Activated CD4-positive, CD25-positive, alpha-beta regulatory T cell treated with anti-CD3 and anti-CD28 coated beads, Interleukin-2, amount 50 U/mL, for 24 hours (primary cell): ENCODE measurements around the gene SMARCC1.
"Not testable (repeated sequence)": the region's sequence is repeated elsewhere in the genome, so short reads cannot be mapped to it uniquely, and the experiment has no call there.

Experiments
- ATAC-seq, 2 donors: fragments of 150-1000 bp; cut with Tn5 transposase; one replicate each; pipeline ENCODE4 v1.10.0; 2021; ENCODE audit warnings: mild to moderate bottlenecking in 1 of 2, moderate library complexity in 1 of 2

SMARCC1 gene

DNA sequence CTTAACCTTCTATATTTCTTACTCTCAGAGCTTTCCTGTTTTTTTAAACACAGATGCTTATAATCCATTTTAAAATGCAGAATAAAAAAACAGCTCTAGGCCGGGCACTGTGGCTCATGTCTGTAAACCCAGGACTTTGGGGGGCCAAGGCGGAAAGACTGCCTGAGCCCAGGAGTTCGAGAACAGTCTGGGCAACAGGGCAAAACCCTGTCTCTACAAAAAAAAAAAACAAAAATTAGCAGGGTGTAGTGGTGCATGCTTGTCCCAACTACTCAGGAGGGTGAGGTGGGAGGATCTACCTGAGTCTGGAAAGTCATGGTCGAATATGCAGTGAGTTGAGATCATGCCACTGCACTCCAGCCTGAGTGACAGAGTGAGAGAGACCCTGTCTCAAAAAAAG, 15.5 kb downstream of the SMARCC1 start:
- no peak for ATAC-seq

DNA sequence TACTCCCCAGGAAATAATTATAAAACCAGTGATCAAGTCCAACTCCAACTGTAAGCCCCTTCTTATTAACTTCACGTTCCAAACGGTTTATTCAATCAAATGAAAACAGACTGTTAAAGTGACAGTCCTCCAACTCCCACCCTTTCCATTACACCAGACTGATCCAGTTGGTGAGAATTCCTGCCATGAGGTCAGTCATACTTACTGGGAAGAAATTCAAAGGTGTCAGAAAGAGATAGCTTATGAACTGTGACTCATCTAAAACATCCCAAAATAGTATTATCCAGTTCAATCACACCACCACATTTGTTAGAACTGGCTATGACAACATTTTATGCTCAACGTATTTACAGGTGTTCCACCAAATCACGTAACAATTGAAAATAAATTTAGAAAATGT, 19.5 kb downstream of the SMARCC1 start:
- ATAC-seq = no peak

DNA sequence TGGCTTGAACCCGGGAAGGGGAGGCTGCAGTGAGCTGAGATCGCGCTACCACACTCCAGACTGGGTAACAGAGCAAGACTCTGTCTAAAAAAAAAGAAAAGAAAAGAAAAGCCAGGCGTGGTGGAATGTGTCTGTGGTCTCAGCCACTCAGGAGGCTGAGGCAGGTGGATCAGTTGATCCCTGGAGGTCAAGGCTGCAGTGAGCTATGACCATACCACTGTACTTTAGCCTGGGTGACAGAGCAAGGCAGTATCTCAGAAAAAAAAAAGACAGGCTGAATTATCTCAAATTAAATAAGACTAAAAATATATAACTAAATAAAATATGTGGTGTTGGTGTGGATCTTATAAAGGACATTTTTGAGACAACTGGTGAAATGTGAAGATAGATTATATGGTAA, 20.6 kb downstream of the SMARCC1 start:
- ATAC-seq = no peak

DNA sequence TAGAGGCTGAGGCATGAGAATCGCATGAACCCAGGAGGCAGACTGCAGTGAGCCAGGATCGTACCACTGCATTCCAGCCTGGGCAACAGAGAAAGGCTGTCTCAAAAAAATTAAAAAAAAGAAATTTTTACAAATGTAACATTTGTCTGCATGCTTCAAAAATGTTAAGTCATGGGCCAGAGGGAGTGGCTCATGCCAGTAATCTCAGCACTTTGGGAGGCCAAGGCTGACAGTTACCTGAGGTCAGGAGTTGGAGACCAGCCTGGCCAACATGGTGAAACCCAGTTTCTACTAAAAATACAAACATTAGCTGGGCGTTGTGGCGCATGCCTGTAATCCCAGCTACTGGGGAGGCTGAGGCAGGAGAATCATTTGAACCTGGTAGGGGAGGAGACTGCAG, 21.5 kb downstream of the SMARCC1 start:
- not testable (repeated sequence) for ATAC-seq

DNA sequence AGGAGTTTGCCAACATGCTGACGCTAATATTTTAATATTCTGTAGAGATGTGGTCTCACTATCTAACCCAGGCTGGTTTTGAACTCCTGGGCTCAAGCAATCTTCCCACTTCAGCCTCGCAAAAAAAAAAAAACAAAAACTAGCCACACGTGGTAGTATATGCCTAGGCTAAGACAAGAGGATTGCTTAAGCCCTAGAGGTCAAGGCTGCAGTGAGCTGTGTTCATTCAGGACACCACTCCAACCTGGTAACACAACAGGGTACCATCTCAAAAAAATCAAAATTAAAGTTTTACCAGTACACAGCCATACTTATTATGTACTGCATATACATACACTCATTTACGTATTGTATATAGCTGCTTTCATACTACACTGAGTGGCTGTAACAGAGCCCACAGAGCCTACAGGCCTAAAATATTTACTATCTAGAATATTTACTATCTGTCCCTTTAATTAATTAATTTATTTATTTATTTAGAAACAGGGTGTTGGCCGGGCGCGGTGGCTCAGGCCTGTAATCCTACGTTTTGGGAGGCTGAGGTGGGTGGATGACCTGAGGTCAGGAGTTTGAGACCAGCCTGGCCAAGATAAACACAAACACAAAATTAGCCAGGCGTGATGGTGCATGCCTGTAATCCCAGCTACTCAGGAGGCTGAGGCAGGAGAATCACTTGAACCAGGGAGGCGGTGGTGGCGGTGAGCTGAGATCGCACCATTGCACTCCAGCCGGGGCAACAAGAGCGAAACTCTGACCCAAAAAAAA, 23.2 kb downstream of the SMARCC1 start:
- no peak for ATAC-seq

DNA sequence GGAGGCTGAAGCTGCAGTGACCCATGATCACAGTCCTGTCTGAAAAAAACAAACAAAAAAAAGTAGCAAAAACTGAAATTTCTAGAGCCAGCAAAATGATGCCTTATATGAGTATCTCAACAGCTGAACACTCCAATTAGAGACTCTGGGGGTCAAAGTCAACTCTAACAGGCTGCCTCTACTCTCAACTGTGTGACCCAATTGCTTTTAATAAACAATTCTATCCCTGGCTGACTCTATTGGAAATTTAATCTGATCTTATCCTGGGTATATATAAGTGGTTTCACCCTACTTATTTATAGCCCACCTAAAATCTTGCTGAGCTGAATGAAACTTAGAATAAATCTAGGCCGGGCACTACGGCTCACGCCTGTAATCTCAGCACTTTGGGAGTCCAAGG, 29.0 kb downstream of the SMARCC1 start:
- no peak for ATAC-seq

DNA sequence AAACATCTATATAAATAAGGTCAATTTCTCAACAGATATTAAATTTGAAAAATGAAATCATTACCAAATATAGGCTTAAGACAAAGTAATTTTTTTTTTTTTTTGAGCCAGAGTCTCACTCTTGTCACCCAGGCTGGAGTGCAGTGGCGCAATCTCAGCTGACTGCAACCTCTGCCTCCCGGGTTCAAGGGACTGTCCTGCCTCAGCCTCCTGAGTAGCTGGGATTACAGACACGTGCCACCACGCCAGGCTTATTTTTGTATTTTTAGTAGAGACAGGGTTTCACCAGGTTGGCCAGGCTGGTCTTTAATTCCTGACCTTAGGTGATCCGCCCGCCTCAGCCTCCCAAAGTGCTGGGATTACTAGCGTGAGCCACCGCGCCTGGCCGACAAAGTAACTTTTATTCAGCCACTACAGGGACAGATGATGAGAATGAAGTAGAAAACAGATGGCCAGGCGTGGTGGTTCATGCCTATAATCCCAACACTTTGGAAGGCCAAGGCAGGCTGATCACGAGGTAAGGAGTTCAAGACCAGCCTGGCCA, 30.8 kb downstream of the SMARCC1 start:
- ATAC-seq = not testable (repeated sequence)

DNA sequence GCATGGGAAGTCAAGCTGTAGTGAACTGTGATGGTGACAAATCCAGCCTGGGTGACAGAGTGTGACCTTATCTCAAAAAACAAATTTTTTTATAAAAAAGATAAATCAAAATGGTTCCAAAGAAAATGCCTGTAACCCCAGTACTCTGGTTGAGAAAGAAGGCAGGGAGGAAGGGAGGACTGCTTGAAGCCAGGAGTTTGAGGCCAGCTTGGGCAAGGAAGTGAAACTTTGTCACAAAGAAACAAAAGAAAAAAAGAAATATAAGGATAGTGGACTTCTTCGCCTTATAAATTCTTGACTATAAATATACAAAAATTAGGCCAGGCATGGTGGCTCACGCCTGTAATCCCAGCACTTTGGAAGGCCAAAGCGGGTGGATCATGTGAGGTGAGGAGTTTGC, 34.1 kb downstream of the SMARCC1 start:
- ATAC-seq = no peak

DNA sequence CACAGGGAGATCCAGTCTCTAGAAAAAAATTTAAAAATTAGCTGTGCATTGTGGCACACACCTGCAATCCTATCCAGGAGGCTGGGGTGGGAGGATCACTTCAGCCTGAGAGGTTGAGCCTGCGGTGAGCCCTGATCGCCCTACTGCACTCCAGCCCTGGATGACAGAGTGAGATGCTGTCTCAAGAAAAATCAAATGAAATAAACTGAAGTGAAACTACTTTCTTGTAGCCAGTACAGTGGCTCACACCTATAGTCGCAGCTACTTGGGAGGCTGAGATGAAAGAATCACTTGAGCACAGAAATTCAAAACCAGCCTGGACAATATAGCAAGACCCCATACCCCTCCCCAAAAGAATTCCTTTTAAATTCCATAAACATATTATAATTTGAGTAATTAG, 35.4 kb downstream of the SMARCC1 start:
- ATAC-seq = no peak

DNA sequence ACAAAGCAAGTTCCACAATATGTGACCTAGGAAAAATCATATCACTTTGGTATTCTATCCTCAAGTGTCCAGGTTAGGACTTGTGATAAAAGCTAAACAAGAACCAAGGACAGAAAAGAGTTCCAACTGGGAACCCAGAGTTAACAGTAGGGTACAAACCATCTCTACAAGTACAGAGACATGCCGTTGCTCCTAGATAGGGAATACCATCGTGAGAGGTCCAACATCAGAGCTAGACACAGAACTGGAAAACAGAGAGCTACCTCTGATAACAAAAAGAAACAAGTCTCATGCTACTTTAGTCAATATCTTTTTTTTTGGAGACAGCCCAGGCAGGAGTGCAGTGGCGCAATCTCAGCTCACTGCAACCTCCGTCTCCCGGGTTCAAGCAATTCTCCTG, 37.8 kb downstream of the SMARCC1 start:
- ATAC-seq = no peak

DNA sequence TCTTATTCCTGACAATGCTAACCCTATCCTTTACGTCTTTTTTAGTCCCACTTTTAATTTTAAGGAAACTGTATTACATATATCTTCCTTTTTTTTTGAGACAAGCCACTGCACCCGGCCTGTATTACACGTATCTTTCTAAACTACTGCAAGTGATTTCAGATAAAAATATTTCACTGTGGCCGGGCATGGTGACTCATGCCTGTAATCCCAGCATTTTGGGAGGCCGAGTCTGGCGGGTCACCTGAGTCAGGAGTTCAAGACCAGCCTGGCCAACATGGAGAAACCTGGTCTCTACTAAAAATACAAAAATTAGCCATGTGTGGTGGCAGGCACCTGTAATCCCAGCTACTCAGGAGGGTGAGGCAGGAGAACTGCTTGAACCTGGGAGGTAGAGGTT, 38.3 kb downstream of the SMARCC1 start:
- ATAC-seq = not testable (repeated sequence)

DNA sequence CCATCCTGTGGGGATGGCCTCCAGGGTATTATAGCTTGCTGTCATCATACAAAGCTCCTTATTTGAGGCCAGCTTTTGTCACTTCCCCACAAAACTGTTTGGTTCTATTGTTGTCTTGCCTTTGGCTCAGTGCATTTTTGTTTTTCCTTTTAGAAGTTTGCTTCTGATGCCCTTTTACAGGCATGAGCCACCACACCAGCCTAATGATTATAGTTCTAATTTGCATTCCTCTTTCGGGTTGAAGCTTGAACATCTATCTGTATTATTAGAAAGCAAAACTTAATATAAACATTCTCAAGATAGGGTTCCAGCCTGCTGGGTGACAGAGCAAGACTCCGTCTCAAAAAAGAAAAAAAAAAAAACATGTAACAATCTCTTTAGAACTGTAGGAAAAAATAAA, 39.8 kb downstream of the SMARCC1 start:
- ATAC-seq = no peak

DNA sequence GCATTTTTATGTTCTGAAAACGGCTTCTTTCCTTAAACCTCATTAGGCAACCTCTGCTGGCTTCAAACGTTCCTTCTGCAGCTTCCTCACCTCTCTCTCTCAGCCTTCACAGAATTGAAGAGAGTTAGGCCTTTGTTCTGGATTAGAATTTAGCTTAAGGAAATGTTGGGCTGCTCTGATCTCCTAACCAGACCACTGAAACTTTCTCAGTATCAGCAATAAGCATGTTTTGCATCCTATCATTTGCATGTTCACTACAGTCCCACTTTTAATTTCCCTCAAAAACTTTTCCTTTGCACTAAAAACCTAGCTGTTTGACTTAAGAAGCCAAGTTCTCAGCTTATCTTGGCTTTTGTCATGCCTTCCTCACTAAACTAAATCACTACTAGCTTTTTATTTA, 49.5 kb downstream of the SMARCC1 start:
- no peak for ATAC-seq

DNA sequence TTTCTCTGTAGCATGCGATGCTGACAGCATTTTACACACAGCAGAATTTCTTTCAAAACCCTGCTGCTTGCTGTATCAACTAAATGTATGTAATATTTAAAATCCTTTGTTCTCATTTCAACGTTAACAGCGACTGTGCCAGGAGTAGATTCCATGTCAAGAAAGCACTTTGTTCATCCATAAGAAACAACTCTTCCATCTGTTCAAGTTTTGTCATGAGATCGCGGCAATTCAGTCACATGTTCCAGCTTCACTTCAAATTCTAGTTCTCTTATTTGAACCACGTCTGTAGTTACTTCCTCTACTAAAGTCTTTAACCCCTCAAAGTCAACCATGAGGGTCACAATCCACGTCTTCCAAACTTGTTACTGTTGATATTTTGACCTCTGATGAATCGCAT, 50.6 kb downstream of the SMARCC1 start:
- ATAC-seq = no peak

DNA sequence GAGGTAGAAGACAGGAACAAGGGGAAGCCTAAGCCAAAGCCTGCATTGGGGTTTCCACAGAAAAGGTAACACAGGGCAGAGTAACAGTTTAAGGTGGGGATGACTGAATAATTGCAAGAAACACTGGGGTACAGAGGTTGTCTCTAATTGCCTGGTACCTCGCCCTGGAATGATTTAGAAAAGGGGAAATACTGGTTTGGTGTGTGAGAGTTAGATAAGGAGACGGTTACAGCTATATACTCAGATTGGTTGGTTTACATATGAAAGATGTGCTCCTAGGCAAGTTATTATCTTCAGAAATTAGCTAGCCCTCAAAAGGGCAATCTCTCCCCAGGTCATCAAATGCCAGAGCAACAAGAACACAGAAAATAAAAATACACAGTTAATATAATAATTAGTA, 58.8 kb downstream of the SMARCC1 start:
- ATAC-seq = no peak

DNA sequence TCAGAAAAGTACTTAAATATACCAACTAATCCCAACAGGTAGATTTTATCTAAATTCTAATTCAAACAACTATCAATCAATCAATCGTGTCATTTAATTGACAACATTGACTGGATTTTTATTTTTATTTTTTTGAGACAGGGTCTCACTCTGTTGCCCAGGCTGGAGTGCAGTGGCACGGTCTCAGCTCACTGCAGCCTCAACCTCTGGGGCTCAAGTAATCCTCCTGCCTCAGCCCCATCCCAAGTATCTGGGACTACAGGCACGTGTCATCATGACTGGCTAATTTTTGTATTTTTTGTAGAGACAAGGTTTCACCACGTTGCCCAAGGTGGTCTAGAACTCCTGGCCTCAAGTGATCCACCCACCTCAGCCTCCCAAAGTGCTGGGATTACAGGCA, 64.2 kb downstream of the SMARCC1 start:
- ATAC-seq = not testable (repeated sequence)

DNA sequence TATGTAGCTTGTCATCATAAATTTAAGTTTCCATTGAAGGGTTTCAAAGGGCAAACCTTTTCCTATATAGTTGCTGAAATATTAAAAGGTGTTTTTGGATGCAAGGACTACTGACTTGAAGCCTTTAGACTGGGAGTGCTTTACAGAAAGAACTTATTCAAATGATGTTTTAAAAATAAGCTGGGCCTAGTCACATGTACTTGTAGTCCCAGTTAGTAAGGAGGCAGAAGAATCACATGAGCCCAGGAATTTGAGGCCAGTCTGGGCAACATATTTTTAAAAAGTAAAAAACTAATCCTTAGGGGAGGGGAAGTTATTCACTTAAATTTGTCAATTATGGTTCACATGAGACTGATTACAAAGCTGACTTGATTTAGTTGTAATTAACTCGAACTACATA, 65.0 kb downstream of the SMARCC1 start:
- no peak for ATAC-seq

DNA sequence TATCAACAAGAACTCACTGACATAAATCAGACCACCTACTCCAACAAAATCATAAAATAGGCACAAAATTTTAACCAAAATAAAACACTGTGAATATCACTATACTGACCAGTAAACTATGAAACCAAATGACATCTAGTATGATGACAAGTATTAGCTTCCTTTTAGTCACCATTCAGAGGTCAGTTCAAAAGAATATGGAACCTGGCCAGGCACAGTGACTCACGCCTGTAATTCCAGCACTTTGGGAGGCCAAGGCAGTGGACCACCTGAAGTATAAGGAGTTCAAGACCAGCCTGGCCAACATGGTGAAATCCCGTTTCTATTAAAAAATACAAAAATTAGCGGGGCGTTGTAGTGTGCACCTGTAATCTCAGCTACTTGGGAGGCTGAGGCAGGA, 65.8 kb downstream of the SMARCC1 start:
- no peak for ATAC-seq

DNA sequence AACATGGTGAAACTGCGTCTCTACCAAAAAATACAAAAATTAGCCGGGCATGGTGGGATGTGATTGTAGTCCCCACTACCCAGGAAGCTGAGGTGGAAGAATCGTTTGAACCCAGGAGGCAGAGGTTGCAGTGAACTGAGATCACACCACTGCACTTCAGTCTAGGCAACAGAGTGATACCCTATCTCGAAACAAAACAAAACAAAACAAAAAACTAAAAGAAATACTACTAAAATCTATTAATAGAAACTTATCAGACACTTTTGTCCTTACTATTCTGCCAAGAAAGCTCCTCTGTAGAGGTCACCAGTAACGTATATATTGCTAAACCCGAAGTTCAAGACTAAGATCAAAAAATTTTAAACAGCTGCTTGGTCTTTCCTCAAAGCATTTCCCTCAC, 67.1 kb downstream of the SMARCC1 start:
- ATAC-seq = no peak

DNA sequence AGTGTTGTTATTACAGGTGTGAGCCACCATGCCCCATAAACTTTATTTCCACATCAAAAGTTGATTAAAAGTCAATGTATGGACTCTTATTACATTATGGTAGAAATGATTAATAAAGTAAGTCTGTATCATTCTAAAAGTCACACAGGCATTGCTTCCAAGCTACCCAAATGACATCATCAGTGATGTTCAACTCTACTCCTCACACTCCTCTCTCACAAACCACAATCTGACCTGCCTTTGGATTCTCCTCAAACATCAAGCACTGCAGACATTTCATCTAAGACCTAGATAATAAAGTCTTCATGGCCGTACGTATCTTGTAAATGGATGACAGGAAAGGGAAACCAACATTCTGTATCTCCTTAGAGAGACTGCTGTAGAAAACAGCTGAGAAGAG, 68.0 kb downstream of the SMARCC1 start:
- ATAC-seq = no peak

DNA sequence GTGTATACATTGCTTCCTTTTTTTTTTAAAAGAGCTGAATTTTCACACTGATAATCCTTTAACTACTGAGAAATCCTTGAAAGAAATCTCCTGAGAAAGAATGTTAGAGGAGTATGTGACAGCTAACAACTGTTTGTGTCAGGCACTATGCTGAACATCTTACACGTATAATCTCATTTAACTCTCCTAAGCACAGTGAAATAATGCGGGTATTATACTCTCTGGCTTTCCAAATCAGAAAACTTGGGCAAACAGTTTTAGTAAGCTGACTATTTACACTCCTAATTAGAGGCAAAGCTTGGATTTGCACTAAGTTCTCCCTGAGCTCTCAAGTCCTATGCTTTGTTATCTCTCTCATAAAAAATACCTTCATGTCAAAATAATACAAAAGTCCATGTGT, 69.3 kb downstream of the SMARCC1 start:
- no peak for ATAC-seq

DNA sequence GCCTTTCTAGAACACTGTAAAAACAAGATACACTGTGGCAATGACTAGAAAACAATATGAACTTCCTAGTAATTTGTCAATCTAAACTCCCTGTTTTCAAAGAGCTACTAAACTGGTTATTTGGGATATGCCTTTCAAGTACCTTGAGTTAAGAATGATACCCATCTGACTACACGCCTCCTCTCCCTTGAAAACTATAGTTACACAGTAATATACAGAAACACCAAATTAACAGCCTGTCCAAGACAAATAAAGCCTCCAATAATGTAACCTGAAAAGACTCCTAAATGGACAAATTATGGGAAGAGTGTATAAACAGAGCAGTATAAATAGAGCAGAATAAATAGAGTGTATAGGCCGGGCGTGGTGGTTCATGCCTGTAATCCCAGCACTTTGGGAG, 70.1 kb downstream of the SMARCC1 start:
- ATAC-seq = no peak

DNA sequence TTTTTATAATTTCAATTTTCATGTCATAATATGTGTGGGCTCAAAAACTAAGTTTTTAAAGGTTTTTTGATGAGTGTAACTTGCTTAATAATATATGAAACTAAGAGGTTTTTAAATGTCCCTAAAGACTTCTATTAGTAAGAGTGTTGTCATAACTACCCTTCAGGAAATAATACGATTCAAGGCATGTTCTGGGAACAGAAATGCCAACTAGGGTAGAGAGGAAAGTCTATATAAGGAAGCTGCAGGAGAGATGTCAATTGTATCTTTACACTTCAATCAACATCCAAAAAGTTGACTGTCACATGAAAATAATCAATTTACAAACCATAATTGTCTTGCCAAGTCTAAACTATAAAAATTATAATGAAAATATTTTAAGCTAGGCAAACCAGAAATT, 76.3 kb downstream of the SMARCC1 start:
- no peak for ATAC-seq

DNA sequence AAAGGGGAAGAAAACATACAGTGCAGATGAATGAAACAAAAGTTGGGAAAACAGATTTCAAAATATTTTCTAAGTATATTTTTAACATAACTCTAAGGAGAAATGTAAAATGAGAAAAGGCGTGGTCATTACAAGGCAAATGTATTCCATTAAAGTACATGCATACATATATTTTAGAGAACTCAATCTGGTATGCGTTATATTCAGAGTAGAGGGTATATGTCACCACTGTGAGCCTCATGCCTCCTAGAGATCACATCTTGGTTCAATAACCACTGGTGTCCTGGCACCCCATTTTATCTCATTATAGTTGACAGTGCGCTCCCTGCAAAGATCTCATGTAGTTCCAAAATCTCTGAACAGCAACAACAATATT, 77.5 kb downstream of the SMARCC1 start:
- ATAC-seq = no peak

DNA sequence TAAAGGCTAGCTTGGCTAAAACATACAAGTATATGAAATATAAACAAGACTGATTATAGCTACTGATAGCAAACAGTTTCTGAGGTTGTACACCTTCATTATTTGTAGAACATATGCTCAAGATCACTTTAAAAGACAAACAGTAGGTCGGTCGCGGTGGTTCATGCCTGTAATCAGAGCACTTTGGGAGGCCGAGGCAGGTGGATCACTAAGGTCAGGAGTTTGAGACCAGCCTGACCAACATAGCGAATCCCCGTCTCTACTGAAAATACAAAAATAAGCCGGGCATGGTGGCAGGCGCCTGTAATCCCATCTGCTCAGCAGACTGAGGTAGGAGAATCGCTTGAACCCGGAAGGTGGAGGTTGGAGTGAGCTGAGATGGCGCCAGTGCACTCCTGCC, 80.3 kb downstream of the SMARCC1 start:
- ATAC-seq = no peak
